Kidney epithelial cell (primary cell): ENCODE results near the gene CRYAB. TPM values are rescaled to one million over a fixed set of nuclear protein-coding genes. Genes with fewer than 3 reads are reported as not detected.

Experiments used
- DNase-seq: peaks from one replicate; pipeline ENCODE4 v3.0.0-alpha.2; 2010; ENCODE audit warnings: low read depth
- H3K27me3 ChIP-seq: 2 replicates; pipeline ENCODE4 v1.6.0; 2011; ENCODE audit warnings: low read length; ENCODE audit not compliant: control insufficient read depth, insufficient read depth
- H3K36me3 ChIP-seq: 2 replicates; pipeline ENCODE4 v1.5.1; 2011; ENCODE audit warnings: low read length; ENCODE audit not compliant: control insufficient read depth, insufficient read depth
- H3K4me3 ChIP-seq: 2 replicates; pipeline ENCODE4 v1.5.1; 2011; ENCODE audit warnings: low read depth, mild to moderate bottlenecking, control low read depth, low read length
- total RNA-seq: library from RNA; depleted of rRNA; stranded (reverse); fragments of >200 nt; gene quantifications from 2 replicates; pipeline ENCODE4 v1.2.3, GENCODE V29; 2015
- TF ChIP-seq, protein P1 (sequence below): IDR thresholded peaks from 2 replicates; pipeline ENCODE4 v1.5.1; 2011; ENCODE audit warnings: mild to moderate bottlenecking, moderate library complexity, low read length, control low read depth, inconsistent platforms; ENCODE audit not compliant: insufficient read depth, poor library complexity, severe bottlenecking

The CRYAB gene
- total RNA-seq, 1 donor from 2014 or later = 23.9 TPM

DNA sequence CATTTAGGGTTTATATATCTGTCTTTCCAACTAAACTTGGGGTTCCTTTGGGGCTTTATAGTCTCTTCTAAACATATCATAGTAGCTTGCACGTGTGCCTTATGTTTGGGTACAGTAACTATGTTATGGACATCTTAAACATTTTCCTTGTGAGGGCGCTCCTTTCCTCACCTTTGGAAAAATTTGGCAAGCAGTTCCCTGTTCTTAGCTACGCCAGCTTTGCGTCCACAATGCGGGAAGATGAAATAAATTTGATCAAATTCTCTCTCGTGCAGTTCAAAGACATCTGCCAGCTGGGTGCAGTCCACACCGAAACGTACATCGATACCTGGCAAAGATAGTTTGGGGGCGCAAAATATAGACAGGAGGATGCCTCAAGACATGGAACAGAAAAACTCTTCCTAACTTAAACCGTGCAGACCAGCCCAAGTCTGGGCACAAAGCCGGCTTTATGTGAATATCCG is 33.2 kb downstream of the CRYAB start:
- H3K27me3 ChIP-seq = no peaks in the 10 kb centered on the region
- H3K36me3 ChIP-seq = no peaks in the 10 kb centered on the region
- DNase-seq = no peak
- H3K4me3 ChIP-seq = peak overlapping the region; percentile 75
- TF ChIP-seq, protein P1, sequence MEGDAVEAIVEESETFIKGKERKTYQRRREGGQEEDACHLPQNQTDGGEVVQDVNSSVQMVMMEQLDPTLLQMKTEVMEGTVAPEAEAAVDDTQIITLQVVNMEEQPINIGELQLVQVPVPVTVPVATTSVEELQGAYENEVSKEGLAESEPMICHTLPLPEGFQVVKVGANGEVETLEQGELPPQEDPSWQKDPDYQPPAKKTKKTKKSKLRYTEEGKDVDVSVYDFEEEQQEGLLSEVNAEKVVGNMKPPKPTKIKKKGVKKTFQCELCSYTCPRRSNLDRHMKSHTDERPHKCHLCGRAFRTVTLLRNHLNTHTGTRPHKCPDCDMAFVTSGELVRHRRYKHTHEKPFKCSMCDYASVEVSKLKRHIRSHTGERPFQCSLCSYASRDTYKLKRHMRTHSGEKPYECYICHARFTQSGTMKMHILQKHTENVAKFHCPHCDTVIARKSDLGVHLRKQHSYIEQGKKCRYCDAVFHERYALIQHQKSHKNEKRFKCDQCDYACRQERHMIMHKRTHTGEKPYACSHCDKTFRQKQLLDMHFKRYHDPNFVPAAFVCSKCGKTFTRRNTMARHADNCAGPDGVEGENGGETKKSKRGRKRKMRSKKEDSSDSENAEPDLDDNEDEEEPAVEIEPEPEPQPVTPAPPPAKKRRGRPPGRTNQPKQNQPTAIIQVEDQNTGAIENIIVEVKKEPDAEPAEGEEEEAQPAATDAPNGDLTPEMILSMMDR = no peak

DNA sequence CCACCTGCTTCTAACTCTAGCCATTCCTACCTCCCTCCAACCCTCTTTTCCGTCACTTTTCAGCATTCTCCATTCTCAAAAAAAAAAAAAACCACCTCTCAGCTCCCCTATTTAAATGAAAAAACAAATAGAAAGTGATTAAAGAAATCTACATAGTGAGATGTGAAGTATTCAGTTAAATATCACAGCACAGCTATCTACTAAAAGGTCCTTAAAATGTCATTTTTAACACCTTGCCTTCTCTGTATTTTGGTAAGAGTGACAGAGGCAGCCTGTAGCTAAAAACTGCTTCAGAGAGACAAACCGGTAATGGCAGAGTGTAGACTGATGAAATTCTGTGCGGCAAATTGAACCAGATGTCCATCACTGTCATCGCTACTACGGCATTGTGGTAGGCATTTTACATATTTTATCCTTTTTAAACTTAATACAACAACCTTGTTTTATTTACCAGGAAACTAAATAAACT is 39.8 kb downstream of the CRYAB start:
- TF ChIP-seq, protein P1 = no peak
- no peak for DNase-seq
- no peaks in the 10 kb centered on the region for H3K36me3 ChIP-seq
- peak overlapping the region; percentile 62 for H3K4me3 ChIP-seq
- H3K27me3 ChIP-seq = no peaks in the 10 kb centered on the region

DNA sequence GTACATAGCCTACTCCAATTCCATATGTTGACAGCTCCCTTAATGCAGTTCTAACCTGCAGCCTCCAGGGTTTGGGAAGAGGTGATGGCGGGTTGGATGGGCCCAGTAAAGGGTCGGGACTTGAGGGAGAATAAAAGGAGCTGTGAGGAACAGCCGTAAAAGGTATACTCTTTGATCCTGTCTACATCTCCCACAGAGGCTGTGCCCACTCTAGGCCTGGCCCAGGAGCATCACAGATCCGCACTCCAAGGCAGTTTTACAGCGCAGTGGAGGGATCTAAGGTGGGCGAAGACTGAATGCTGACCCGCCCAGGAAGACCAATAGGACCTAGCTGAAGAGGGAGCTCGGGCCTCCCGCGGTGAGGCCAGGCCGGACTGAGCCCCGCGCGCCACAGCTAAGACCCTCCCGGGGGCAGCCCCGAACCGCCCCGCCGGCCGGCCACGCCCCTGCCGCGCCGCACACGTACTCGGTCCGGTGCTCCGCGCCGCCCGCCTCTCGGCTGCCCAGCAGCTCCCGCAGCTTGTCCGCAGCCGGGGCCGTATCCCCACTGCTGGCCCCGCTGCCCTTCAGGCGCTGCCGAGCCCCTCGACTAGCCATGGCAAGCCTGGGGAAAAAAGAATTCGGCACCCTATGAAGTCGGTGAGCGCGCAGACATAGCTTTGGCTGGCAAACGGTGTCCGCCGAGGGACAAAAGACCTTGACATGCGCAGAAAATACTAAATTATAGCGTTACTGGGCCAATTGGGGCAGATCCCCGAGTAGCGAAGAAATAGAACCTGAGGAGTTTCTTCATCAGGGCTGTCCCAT is 40.5 kb downstream of the CRYAB start, which contains the start of gene ALG9:
Gene ALG9, minus strand, starts transcription at position 696 of the 807 bp plus-strand sequence. Its CDS starts 99 bp downstream, at position 597.
- H3K27me3 ChIP-seq = no peaks in the 10 kb centered on the region
- TF ChIP-seq, protein P1 = peak; percentile 23
- no peak for DNase-seq
- H3K4me3 ChIP-seq = peak within 1 kb of the TSS; percentile 62
- H3K36me3 ChIP-seq = no peaks in the 10 kb centered on the region

DNA sequence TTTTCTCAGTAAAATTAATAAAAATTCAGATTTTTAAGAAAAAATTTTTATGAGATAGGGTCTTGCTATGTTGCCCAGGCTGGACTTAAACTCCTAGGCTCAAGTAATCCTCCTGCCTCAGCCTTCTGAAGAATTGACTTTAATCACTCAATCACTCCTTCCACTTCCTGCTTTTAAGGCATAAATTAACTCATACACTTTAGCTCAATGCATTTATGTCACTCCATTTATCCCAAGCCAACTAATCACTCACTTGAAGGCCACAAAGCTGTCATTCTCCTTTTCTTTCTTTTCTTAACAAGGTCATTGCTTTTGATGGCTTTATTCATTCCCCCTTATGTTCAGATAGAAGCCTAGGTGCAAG is 41.1 kb downstream of the CRYAB start:
- Histone ChIP-seq H3K4me3 (peak overlapping the region; percentile 62), H3K27me3 (no peaks in the 10 kb centered on the region), H3K36me3 (no peaks in the 10 kb centered on the region)
- TF ChIP-seq, protein P1 = no peak
- no peak for DNase-seq

DNA sequence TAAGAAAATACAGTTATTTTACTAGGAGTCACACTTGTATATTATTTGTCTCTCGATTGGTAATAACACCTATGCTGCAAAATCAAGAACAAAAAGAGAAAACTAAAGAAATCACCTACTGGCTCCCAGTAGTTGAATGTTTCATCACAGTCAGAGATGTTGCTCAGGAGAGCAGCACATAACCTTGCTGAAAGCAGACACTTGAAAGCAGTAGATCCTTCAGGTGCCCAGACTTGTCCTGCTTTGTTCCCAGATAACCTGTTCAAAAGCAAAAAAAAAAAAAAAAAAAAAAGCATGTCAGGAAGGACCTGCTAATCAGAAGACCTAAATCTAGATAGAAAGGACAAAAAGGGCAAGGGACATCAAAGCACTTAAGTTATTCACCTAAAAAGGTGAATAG is 41.5 kb downstream of the CRYAB start:
- TF ChIP-seq, protein P1 = no peak
- DNase-seq = no peak
- Histone ChIP-seq H3K27me3 (no peaks in the 10 kb centered on the region), H3K36me3 (no peaks in the 10 kb centered on the region), H3K4me3 (no peak overlapping the region)

DNA sequence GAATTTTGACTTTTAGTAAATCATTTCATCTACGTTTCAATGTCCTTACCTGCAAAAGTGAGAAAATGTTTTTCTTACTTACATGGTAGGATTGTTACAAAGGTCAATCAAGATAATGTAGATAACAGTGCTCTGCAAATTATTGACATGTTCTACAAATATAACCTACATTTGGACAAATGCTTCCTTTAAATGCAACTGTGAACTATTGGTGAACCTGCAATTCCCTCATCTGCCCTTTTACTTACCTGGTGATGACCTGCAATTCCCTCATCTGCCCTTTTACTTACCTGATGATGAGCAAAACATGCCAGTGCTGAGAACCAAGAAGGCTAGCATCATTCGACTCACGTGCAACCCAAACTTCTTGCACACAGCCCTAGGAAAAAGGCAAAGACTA is 51.3 kb downstream of the CRYAB start:
- no peak for DNase-seq
- Histone ChIP-seq H3K36me3 (no peaks in the 10 kb centered on the region), H3K4me3 (no peak overlapping the region), H3K27me3 (no peaks in the 10 kb centered on the region)
- TF ChIP-seq, protein P1 = no peak
